SK-N-SH (cell line): ENCODE results near the gene GRIP1. TPM values are rescaled to one million over a fixed set of nuclear protein-coding genes. Genes with fewer than 3 reads are reported as not detected.

Experiments
- CTCF ChIA-PET: fragments of 300-600, 350-600 bp; formaldehyde crosslinking; extraction: SDS; loops from one replicate; lab custom pipeline; 2021; lab: Yijun Ruan, JAX
- POLR2A ChIA-PET: fragments of 350-600 bp; sonication (Branson Sonifier 250); formaldehyde crosslinking; extraction: SDS; loops from one replicate; lab custom pipeline; 2020; ENCODE audit warnings: antibody characterized with exemption, inconsistent platforms; lab: Yijun Ruan, JAX
- DNase-seq: peaks from one replicate; pipeline ENCODE4 v3.0.0; 2012
- H2AFZ ChIP-seq: fragments of 200-600 bp; sonication (generic); 2 replicates; pipeline ENCODE4 v1.8.1; 2016; ENCODE audit warnings: antibody characterized with exemption, mild to moderate bottlenecking, low read depth
- H3F3A ChIP-seq: fragments of 200-600 bp; sonication (generic); replicated peaks from 2 replicates; pipeline ENCODE3; 2016; ENCODE audit warnings: antibody characterized with exemption, mild to moderate bottlenecking; ENCODE audit not compliant: insufficient read depth
- H3K27ac ChIP-seq, 2 experiments: fragments of 200-500 bp in 1 of 2; fragments of 200-600 bp in 1 of 2; sonication (Bioruptor generic) in 1 of 2; sonication (generic), shearing (Covaris generic) in 1 of 2; 2 replicates each; pipeline versions ENCODE4 v1.5.1 to v1.6.1; 2014 to 2016; ENCODE audit warnings: low read depth in 2 of 2, inconsistent platforms in 1 of 2, low read length in 1 of 2, mild to moderate bottlenecking in 1 of 2, mixed read lengths in 1 of 2
- H3K27me3 ChIP-seq: fragments of 200-600 bp; sonication (generic), shearing (Covaris generic); 2 replicates; pipeline ENCODE4 v1.6.1; 2016; ENCODE audit warnings: mixed run types; ENCODE audit not compliant: insufficient read depth
- H3K36me3 ChIP-seq, 2 experiments: fragments of 200-500 bp in 1 of 2; fragments of 200-600 bp in 1 of 2; sonication (Bioruptor generic) in 1 of 2; sonication (generic) in 1 of 2; replicated peaks in 1 of 2; 2 replicates each; pipeline versions ENCODE3 to v1.5.1; 2014 to 2016; ENCODE audit warnings: low read length in 1 of 2, mild to moderate bottlenecking in 1 of 2; ENCODE audit not compliant: insufficient read depth in 2 of 2, control insufficient read depth in 1 of 2
- H3K4me1 ChIP-seq, 2 experiments: fragments of 200-500 bp in 1 of 2; fragments of 200-600 bp in 1 of 2; sonication (Bioruptor generic) in 1 of 2; sonication (generic), shearing (Covaris generic) in 1 of 2; 2 replicates each; pipeline versions ENCODE4 v1.5.1 to v1.6.1; 2014 to 2016; ENCODE audit warnings: low read depth in 1 of 2, low read length in 1 of 2, mixed run types in 1 of 2; ENCODE audit not compliant: insufficient read depth in 2 of 2, control insufficient read depth in 1 of 2
- H3K4me2 ChIP-seq: fragments of 200-600 bp; sonication (generic), shearing (Covaris generic); 2 replicates; pipeline ENCODE4 v1.6.1; 2017; ENCODE audit warnings: mixed run types
- H3K4me3 ChIP-seq, 2 experiments: fragments of 200-500 bp in 1 of 2; fragments of 200-600 bp in 1 of 2; sonication (Bioruptor generic) in 1 of 2; sonication (generic), shearing (Covaris generic) in 1 of 2; 2 replicates each; pipeline versions ENCODE4 v1.5.1 to v1.8.1; 2014 to 2016; ENCODE audit warnings: low read depth in 2 of 2, inconsistent platforms in 1 of 2, low read length in 1 of 2, mild to moderate bottlenecking in 1 of 2, mixed read lengths in 1 of 2, moderate library complexity in 1 of 2
- H3K79me2 ChIP-seq: fragments of 200-600 bp; sonication (generic); 2 replicates; pipeline ENCODE4 v1.8.1; 2017; ENCODE audit warnings: mild to moderate bottlenecking; ENCODE audit not compliant: insufficient read depth
- H3K9ac ChIP-seq: fragments of 200-600 bp; sonication (generic); 2 replicates; pipeline ENCODE4 v1.6.1; 2017; ENCODE audit warnings: mixed run types
- H3K9me2 ChIP-seq: fragments of 200-600 bp; sonication (generic); 2 replicates; pipeline ENCODE4 v1.6.1; 2017; ENCODE audit warnings: mixed run types
- H3K9me3 ChIP-seq: fragments of 200-600 bp; sonication (generic); 2 replicates; pipeline ENCODE4 v1.6.1; 2017; ENCODE audit warnings: mixed run types, mild to moderate bottlenecking, moderate library complexity
- H4K20me1 ChIP-seq: fragments of 200-600 bp; sonication (generic); 2 replicates; pipeline ENCODE4 v1.6.1; 2017; ENCODE audit warnings: mild to moderate bottlenecking, mixed run types; ENCODE audit not compliant: insufficient read depth
- FOXM1 ChIP-seq: IDR thresholded peaks from 2 replicates; pipeline ENCODE4 v1.4.0; 2012; ENCODE audit warnings: low read depth, mild to moderate bottlenecking
- GABPA ChIP-seq: IDR thresholded peaks from 2 replicates; pipeline ENCODE4 v1.4.0; 2012; ENCODE audit warnings: low read depth, mild to moderate bottlenecking
- NFIC ChIP-seq: IDR thresholded peaks from 2 replicates; pipeline ENCODE4 v1.4.0; 2012; ENCODE audit warnings: borderline replicate concordance
- NRF1 ChIP-seq: IDR thresholded peaks from 2 replicates; pipeline ENCODE4 v1.6.1; 2012; ENCODE audit warnings: low read depth, mild to moderate bottlenecking, low read length
- RAD21 ChIP-seq: IDR thresholded peaks from 2 replicates; pipeline ENCODE4 v1.6.1; 2012; ENCODE audit warnings: mild to moderate bottlenecking, low read length
- TCF12 ChIP-seq: IDR thresholded peaks from 2 replicates; pipeline ENCODE4 v1.4.0; 2012
- WGBS: methylation state at CpG from one replicate; pipeline ENCODE4 v1.1.6; 2017; ENCODE audit warnings: low lambda C conversion rate; 5-methylcytosine and 5-hydroxymethylcytosine counted together
- polyA plus RNA-seq, 3 experiments: library from polyadenylated mRNA; depleted of rRNA; stranded (reverse); fragments of >200 nt; gene quantifications; 2 replicates each; pipeline ENCODE4 v1.2.3, GENCODE V29; 2012
- TF ChIP-seq, protein P1 (sequence below): IDR thresholded peaks from 2 replicates; pipeline ENCODE4 v1.6.1; 2012; ENCODE audit warnings: mild to moderate bottlenecking, low read depth, low read length, moderate library complexity
- TF ChIP-seq, protein P2 (sequence below): fragments of 150-350 bp; IDR thresholded peaks from 2 replicates; pipeline ENCODE4 v1.6.1; 2016; ENCODE audit warnings: mild to moderate bottlenecking, low read depth, low read length
- TF ChIP-seq, protein P3 (sequence below): IDR thresholded peaks from 2 replicates; pipeline ENCODE4 v1.4.0; 2012; ENCODE audit warnings: low read depth, borderline replicate concordance
- TF ChIP-seq, protein P4 (sequence below): IDR thresholded peaks from 2 replicates; pipeline ENCODE4 v1.4.0; 2012; ENCODE audit warnings: low read depth
- TF ChIP-seq, protein P5 (sequence below): IDR thresholded peaks from 2 replicates; pipeline ENCODE4; 2012

GRIP1 gene
- polyA plus RNA-seq, 1 of the 3 experiments (the other 2 are of a cell fraction): 0.07 TPM

DNA sequence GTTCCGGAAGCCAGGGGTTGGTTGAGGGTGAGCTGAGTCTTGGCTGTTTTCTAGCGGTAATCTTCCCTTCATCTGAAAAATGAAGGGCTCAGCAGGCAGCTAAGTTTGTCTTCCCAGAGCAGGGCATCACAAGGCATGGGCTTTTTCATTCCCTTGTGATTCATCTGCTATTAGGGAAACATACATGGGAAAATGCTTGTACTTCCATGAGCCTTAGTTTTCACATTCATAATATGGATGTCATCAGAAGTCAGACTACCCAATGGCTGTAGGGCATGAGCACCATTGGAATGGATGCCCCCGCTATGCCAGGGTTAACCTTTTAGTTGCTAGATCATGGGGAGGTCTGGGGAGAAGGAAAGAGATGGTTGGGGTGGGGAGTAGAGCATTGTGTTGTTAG, 357.9 kb downstream of the GRIP1 start:
- ChIA-PET CTCF (interaction anchor here (1.0 kb wide), 2 partner anchors 30 to 31 kb away, joined by 3 to 4 read pairs; no protein-coding TSS in a partner anchor), POLR2A (no interaction called here)
- no peaks in the 10 kb centered on the region; a peak in 1 of 4 replicates for H3K4me1 ChIP-seq
- no peak overlapping the region for H2AFZ ChIP-seq
- H3K27ac ChIP-seq: no peak overlapping the region
- no peak overlapping the region for H3K4me3 ChIP-seq
- no peak overlapping the region for H3K4me2 ChIP-seq
- WGBS: 92% methylated on average over 2 of the region's 3 CpGs
- H3K9me3 ChIP-seq: no peaks in the 10 kb centered on the region
- peaks cover 3% of the 10 kb centered on the region for H3F3A ChIP-seq
- no peaks in the 10 kb centered on the region for H3K27me3 ChIP-seq
- no peak overlapping the region for H3K9ac ChIP-seq
- TF ChIP-seq FOXM1 (no peak), NFIC (no peak), RAD21 (no peak), NRF1 (no peak), GABPA (no peak), TCF12 (no peak)
- TF ChIP-seq, protein P1, sequence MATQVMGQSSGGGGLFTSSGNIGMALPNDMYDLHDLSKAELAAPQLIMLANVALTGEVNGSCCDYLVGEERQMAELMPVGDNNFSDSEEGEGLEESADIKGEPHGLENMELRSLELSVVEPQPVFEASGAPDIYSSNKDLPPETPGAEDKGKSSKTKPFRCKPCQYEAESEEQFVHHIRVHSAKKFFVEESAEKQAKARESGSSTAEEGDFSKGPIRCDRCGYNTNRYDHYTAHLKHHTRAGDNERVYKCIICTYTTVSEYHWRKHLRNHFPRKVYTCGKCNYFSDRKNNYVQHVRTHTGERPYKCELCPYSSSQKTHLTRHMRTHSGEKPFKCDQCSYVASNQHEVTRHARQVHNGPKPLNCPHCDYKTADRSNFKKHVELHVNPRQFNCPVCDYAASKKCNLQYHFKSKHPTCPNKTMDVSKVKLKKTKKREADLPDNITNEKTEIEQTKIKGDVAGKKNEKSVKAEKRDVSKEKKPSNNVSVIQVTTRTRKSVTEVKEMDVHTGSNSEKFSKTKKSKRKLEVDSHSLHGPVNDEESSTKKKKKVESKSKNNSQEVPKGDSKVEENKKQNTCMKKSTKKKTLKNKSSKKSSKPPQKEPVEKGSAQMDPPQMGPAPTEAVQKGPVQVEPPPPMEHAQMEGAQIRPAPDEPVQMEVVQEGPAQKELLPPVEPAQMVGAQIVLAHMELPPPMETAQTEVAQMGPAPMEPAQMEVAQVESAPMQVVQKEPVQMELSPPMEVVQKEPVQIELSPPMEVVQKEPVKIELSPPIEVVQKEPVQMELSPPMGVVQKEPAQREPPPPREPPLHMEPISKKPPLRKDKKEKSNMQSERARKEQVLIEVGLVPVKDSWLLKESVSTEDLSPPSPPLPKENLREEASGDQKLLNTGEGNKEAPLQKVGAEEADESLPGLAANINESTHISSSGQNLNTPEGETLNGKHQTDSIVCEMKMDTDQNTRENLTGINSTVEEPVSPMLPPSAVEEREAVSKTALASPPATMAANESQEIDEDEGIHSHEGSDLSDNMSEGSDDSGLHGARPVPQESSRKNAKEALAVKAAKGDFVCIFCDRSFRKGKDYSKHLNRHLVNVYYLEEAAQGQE: no peak
- TF ChIP-seq, protein P2, sequence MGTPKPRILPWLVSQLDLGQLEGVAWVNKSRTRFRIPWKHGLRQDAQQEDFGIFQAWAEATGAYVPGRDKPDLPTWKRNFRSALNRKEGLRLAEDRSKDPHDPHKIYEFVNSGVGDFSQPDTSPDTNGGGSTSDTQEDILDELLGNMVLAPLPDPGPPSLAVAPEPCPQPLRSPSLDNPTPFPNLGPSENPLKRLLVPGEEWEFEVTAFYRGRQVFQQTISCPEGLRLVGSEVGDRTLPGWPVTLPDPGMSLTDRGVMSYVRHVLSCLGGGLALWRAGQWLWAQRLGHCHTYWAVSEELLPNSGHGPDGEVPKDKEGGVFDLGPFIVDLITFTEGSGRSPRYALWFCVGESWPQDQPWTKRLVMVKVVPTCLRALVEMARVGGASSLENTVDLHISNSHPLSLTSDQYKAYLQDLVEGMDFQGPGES: no peak
- TF ChIP-seq, protein P3, sequence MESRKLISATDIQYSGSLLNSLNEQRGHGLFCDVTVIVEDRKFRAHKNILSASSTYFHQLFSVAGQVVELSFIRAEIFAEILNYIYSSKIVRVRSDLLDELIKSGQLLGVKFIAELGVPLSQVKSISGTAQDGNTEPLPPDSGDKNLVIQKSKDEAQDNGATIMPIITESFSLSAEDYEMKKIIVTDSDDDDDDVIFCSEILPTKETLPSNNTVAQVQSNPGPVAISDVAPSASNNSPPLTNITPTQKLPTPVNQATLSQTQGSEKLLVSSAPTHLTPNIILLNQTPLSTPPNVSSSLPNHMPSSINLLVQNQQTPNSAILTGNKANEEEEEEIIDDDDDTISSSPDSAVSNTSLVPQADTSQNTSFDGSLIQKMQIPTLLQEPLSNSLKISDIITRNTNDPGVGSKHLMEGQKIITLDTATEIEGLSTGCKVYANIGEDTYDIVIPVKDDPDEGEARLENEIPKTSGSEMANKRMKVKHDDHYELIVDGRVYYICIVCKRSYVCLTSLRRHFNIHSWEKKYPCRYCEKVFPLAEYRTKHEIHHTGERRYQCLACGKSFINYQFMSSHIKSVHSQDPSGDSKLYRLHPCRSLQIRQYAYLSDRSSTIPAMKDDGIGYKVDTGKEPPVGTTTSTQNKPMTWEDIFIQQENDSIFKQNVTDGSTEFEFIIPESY: no peak
- TF ChIP-seq, protein P4, sequence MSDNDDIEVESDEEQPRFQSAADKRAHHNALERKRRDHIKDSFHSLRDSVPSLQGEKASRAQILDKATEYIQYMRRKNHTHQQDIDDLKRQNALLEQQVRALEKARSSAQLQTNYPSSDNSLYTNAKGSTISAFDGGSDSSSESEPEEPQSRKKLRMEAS: no peak
- TF ChIP-seq, protein P5, sequence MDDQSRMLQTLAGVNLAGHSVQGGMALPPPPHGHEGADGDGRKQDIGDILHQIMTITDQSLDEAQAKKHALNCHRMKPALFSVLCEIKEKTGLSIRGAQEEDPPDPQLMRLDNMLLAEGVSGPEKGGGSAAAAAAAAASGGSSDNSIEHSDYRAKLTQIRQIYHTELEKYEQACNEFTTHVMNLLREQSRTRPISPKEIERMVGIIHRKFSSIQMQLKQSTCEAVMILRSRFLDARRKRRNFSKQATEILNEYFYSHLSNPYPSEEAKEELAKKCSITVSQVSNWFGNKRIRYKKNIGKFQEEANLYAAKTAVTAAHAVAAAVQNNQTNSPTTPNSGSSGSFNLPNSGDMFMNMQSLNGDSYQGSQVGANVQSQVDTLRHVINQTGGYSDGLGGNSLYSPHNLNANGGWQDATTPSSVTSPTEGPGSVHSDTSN: no peak
- H3K79me2 ChIP-seq: no peaks in the 10 kb centered on the region
- peaks cover 14 to 32% of the 10 kb centered on the region in 2 experiments for H3K36me3 ChIP-seq
- H4K20me1 ChIP-seq: no peaks in the 10 kb centered on the region
- no peaks in the 10 kb centered on the region for H3K9me2 ChIP-seq
- DNase-seq: no peak
